AG10803 (cell line): ENCODE measurements around the gene ARHGAP30.

Experiments used
- DNase-seq: peaks from one replicate; pipeline ENCODE4 v3.0.0; 2010; ENCODE audit warnings: low read depth
- H3K4me3 ChIP-seq: 2 replicates; pipeline ENCODE4 v1.5.1; 2011; ENCODE audit warnings: mild to moderate bottlenecking, low read length, control low read depth
- TF ChIP-seq, protein P1 (sequence below): conservative IDR thresholded peaks from 2 replicates; pipeline ENCODE4 v1.5.1; 2011; ENCODE audit warnings: mild to moderate bottlenecking, low read length, control low read depth, inconsistent platforms

The ARHGAP30 gene

GRCh38 chr1:161001525-161001924, 68.2 kb downstream of the ARHGAP30 start:
- DNase-seq = no peak
- TF ChIP-seq, protein P1, sequence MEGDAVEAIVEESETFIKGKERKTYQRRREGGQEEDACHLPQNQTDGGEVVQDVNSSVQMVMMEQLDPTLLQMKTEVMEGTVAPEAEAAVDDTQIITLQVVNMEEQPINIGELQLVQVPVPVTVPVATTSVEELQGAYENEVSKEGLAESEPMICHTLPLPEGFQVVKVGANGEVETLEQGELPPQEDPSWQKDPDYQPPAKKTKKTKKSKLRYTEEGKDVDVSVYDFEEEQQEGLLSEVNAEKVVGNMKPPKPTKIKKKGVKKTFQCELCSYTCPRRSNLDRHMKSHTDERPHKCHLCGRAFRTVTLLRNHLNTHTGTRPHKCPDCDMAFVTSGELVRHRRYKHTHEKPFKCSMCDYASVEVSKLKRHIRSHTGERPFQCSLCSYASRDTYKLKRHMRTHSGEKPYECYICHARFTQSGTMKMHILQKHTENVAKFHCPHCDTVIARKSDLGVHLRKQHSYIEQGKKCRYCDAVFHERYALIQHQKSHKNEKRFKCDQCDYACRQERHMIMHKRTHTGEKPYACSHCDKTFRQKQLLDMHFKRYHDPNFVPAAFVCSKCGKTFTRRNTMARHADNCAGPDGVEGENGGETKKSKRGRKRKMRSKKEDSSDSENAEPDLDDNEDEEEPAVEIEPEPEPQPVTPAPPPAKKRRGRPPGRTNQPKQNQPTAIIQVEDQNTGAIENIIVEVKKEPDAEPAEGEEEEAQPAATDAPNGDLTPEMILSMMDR = no peak
- H3K4me3 ChIP-seq = no peak overlapping the region

DNA sequence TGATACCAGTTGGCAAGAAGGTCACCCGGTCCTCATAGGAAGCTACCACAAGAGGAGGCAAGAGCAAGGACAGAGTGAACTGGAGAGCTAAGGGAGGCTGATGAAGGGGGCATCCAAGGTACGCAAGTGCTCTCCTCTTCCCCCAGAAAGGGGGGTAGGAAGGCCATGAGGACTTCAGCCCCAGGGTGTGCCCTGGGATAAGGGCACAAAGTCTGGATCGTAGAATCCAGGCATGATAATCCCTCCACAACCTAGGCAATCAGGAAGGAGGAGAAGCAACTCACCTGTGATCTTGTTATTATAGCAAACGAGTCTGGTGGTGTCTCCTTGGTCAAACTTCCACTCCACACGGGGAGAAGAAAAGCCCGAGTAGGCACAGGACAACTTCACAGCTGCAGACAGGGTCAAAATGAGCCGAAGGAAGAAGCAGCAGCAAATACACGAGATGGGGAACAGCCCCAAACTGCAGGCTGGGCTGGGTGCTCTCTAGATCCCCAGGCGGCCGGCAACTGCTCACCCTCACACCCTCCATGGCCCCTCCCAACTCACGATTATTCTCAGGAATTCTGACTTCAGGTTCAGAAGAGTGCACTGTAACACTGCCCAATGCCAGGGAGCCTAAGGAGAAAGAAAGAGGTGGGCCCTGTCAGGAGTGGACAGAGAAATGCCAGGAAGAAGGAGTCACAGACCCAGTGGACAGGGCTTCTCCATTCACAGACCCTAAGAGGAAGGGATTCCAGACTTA, 68.8 kb downstream of the ARHGAP30 start:
- DNase-seq = no peak
- TF ChIP-seq, protein P1 = no peak
- no peak overlapping the region for H3K4me3 ChIP-seq

- DNase-seq = no peak
- TF ChIP-seq, protein P1 = no peak
- no peak overlapping the region for H3K4me3 ChIP-seq
Measured at GRCh38 chr1:160999376-160999775, 70.3 kb downstream of the ARHGAP30 start.

- TF ChIP-seq, protein P1 = peak; percentile 66
- DNase-seq = peak; percentile 56
- no peak overlapping the region for H3K4me3 ChIP-seq
Measured at GRCh38 chr1:160997323-160998038, 72.2 kb downstream of the ARHGAP30 start.
